GM12872 (cell line): ENCODE results near the gene NDUFA12.

Source experiments
- TF ChIP-seq, protein P1 (sequence below): IDR thresholded peaks from 3 replicates; pipeline ENCODE4 v1.5.1; 2011; ENCODE audit warnings: low read depth, mild to moderate bottlenecking, low read length, moderate library complexity; ENCODE audit not compliant: insufficient read depth

Gene NDUFA12

DNA sequence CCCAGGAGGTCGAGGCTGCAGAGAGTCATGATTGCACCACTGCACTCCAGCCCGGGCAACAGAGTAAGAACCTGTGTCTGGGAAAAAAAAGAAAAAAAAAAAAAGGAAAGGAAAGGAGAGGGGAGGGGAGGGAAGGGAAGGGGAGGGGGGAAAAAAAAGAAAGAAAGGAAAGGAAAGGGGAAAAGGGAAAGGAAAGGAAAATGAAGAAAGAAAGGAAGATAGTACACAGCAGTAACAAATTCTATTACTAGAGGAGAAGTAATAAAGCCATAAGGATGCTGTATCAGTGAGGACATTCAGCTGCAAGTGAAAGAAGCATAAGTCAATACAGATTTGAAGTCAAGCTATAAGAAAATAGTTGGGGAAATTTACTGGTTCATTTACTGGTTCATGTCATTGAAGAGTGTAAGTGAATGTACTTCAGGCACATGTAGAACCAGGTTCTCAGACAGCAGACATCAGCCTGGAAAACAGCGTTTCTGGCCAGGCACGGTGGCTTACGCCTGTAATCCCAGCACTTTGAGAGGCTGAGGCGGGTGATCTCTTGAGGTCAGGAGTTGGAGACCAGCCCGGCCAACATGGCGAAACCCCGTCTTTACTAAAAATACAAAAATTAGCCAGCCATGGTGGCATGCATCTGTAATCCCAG, 37.4 kb downstream of the NDUFA12 start:
- TF ChIP-seq, protein P1, sequence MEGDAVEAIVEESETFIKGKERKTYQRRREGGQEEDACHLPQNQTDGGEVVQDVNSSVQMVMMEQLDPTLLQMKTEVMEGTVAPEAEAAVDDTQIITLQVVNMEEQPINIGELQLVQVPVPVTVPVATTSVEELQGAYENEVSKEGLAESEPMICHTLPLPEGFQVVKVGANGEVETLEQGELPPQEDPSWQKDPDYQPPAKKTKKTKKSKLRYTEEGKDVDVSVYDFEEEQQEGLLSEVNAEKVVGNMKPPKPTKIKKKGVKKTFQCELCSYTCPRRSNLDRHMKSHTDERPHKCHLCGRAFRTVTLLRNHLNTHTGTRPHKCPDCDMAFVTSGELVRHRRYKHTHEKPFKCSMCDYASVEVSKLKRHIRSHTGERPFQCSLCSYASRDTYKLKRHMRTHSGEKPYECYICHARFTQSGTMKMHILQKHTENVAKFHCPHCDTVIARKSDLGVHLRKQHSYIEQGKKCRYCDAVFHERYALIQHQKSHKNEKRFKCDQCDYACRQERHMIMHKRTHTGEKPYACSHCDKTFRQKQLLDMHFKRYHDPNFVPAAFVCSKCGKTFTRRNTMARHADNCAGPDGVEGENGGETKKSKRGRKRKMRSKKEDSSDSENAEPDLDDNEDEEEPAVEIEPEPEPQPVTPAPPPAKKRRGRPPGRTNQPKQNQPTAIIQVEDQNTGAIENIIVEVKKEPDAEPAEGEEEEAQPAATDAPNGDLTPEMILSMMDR: no peak

- TF ChIP-seq, protein P1: no peak
Observed at GRCh38 chr12:94963649-94964048, 39.8 kb downstream of the NDUFA12 start.

- TF ChIP-seq, protein P1: no peak
Observed at GRCh38 chr12:94962670-94963069, 40.8 kb downstream of the NDUFA12 start.

DNA sequence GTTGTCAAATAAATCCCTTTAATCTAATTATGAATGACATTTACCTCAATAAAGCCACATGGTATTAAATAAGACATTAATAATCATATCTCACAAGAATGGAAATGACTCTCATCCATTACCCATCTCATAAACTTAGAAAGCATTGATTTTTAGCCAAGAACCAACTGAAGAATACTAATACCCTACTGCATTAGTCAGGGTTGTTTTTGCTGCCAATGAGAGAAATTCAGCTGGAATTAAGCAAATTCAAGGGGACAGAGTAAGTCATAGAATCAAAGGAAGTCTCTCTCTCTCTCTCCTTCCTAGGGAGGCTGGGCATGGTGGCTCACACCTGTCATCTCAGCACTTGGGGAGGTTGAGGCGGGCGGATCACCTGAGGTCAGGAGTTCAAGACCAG, 41.6 kb downstream of the NDUFA12 start:
- TF ChIP-seq, protein P1: no peak

GRCh38 chr12:94961256-94961824, 42.2 kb downstream of the NDUFA12 start:
- TF ChIP-seq, protein P1: no peak

GRCh38 chr12:94957006-94957405, 46.5 kb downstream of the NDUFA12 start:
- TF ChIP-seq, protein P1: no peak

DNA sequence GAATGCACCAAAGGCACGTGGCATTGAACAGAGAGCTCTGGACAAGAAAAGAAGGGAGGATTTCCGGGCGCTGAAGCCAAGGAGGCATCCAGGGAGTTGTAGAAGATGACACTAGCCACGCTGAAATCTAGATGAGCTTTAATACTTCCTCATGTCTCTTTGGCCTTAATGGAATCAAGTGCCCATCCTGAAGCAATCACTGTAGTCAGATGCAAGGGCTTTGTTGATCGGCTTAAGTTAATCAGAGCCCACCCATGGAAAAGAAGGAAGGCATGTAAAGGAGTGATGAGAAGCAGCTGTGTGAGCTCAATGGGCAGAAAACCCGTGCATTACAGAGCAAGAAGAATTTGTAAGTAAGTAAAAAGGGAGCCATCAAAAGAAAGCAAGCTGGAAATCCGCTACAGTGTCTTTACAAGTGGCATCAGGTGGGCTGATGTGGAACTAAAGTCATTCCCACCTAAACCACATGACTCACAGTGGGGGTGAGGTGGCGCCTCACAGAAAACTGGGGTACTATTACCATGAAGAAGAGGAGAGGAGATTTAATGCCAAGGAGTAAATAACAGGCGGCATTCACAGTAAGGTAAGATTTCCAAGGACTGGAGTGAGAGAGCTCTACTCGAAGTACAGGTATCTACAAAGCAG, 48.4 kb downstream of the NDUFA12 start:
- TF ChIP-seq, protein P1: no peak
